GM12874 (cell line): ENCODE data around the gene PHACTR1.

ENCODE experiments used
- TF ChIP-seq, protein P1 (sequence below): IDR thresholded peaks from 2 replicates; pipeline ENCODE4 v1.5.1; 2011; ENCODE audit warnings: low read depth, mild to moderate bottlenecking, control low read depth, low read length, moderate library complexity; ENCODE audit not compliant: insufficient read depth

PHACTR1 gene

DNA sequence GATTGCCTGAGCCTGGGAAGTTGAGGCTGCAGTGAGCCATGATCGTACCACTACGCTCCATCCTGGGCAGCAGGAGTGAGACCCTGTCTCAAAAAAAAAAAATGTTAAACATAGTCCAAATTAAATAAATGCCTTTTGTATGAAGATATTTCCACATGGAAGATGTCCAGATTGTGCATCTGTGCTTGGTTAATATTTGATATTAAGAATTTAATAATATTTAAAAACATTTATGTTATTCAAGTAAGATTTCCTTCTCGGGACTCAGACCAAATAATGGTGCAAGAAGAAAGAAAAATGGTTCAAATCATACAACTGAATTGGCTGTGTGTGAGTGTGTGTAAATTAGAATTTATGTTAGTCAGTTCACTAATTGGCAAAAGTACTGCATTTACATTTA lies 409.3 kb downstream of the PHACTR1 start:
- TF ChIP-seq, protein P1, sequence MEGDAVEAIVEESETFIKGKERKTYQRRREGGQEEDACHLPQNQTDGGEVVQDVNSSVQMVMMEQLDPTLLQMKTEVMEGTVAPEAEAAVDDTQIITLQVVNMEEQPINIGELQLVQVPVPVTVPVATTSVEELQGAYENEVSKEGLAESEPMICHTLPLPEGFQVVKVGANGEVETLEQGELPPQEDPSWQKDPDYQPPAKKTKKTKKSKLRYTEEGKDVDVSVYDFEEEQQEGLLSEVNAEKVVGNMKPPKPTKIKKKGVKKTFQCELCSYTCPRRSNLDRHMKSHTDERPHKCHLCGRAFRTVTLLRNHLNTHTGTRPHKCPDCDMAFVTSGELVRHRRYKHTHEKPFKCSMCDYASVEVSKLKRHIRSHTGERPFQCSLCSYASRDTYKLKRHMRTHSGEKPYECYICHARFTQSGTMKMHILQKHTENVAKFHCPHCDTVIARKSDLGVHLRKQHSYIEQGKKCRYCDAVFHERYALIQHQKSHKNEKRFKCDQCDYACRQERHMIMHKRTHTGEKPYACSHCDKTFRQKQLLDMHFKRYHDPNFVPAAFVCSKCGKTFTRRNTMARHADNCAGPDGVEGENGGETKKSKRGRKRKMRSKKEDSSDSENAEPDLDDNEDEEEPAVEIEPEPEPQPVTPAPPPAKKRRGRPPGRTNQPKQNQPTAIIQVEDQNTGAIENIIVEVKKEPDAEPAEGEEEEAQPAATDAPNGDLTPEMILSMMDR, result no peak

DNA sequence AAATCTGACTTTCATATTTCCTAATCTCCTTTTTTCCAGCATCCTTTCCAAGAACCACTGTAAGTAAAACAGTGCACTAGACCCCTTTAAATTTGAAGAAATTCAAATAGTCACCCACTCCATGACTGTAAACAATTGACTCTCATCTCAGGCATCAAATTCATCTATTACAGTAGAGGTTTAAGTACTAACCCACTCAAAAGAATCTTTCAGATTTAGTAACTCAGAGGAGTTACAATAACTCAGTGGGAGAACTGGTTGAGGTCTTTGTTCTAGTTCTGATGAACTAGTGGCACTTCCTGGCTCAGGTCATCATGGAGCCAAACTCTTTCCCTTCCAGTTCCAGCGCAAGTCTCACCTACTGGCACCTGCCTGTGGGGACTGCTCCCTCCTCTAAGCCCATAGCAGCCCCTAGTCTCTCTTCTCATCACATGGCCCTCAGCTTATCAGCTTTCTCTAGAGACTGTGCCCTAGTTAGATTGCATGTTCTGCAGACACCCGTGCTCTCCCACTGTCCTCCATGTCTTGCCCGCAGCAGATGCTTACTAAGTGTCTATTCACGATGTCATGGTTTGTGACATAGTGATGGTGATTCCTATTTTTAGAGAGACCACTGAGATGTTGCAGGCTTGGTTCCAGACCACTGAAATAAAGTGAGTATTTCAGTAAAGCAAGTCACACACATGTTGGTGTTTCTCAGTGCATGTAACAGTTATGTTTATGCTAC lies 415.5 kb downstream of the PHACTR1 start:
- TF ChIP-seq, protein P1, result no peak

DNA sequence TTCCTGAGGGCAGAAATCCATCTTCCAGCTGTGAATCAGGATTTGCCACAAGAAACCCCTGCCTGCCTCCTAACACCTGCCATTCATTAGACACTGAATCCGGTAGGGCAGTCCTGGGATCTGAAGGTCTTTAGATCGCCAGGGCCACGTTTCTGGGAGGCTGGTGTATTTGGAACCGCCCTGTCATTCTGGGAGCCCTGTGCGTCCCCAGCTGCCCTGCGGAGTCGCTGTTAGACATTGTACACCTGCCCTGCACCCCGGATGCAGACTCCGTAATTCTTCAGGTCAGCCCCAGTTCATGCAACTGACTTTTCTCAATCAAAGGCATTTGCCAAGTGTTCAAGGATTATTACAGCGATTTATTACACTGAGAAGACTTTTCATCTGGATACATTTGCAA lies 418.6 kb downstream of the PHACTR1 start:
- TF ChIP-seq, protein P1, result no peak

DNA sequence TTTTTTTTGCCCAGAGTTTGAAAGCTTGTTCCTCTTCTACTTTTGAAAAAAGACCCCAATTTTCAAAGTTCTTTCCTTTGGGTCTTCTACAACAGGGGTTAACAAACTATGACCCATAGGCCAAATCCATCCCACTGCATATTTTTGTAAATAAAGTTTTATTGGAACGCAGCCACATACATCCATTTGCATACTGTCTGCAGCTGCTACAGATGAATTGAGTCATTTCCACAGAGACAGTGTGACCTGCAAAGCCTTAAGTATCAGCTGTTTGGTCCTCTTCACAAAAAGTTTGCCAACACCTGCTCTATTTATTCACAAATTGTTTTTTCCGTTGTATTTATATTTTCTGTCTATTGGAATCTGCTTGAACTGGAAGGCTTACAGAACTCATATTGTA lies 422.6 kb downstream of the PHACTR1 start:
- TF ChIP-seq, protein P1, result no peak

- TF ChIP-seq, protein P1, result no peak
Observed at GRCh38 chr6:13140980-13141379, 424.4 kb downstream of the PHACTR1 start.

DNA sequence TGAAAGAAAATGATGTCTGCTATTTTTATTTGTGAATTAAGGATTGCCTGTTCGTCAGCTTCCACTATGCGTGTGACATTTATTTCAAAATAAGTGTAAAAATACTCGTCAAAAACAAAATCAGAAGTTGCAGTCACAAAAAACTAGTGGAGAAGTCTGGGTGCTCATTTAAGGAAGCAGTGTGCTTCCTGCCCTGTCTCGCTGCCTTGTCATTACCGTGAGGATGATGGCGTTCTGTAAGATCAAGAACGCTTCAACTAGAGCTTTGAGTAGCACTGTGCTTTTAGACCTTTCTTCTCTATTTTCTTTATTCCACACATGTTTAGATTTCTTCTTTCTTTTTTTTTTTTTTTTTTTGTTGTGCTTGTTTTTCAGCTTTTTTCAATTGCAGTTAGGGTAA lies 424.8 kb downstream of the PHACTR1 start:
- TF ChIP-seq, protein P1, result no peak

DNA sequence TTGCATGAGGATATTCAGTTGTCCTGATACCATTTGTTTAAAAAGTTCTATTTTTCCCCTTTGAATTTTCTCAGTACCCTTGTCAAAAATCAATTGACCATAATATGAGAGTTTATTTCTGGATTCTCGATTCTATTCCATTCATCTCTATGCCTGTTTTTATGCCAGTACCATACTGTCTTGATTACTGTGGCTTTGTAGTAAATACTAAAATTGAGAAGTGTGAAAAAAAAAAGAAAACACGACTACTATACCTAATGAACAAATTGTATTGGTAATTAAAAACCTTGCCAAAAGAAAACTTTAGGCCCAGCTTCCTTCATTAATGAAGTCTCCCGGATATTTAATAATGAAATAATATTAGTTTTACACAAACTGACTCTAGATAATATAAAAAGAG lies 426.0 kb downstream of the PHACTR1 start:
- TF ChIP-seq, protein P1, result no peak
